T-helper 2 cell treated with Interferon-gamma antibody and Interleukin-4, amounts not matched to agents 5 μg/mL and 100 μg/mL, for 36 hours (primary cell): ENCODE measurements around the gene FCGR2B.
"Not testable (repeated sequence)": the region's sequence is repeated elsewhere in the genome, so short reads cannot be mapped to it uniquely, and the experiment has no call there.

Source experiments
- DNase-seq: peaks from one replicate; pipeline ENCODE4 v3.0.0; 2021; ENCODE audit warnings: low spot score
- H3K27ac Mint-ChIP-seq: one replicate; pipeline ENCODE4 v1.8.0; 2021; ENCODE audit warnings: mild to moderate bottlenecking, mixed read lengths
- H3K27me3 Mint-ChIP-seq: one replicate; pipeline ENCODE4 v1.8.0; 2021; ENCODE audit warnings: low read depth, mixed read lengths
- H3K36me3 Mint-ChIP-seq: one replicate; pipeline ENCODE4 v1.8.0; 2021; ENCODE audit warnings: low read depth, mixed read lengths
- H3K4me1 Mint-ChIP-seq: one replicate; pipeline ENCODE4 v1.8.0; 2021; ENCODE audit warnings: low read depth, mixed read lengths
- H3K4me3 Mint-ChIP-seq: one replicate; pipeline ENCODE4 v1.8.0; 2022; ENCODE audit warnings: mild to moderate bottlenecking, moderate library complexity, mixed read lengths
- H3K9me3 Mint-ChIP-seq: one replicate; pipeline ENCODE4 v1.8.0; 2021; ENCODE audit warnings: mixed read lengths

Gene FCGR2B

GRCh38 chr1:161706113-161706481 is 43.2 kb downstream of the FCGR2B start:
- H3K4me3 Mint-ChIP-seq, result no peak overlapping the region
- H3K9me3 Mint-ChIP-seq, result no peaks in the 10 kb centered on the region
- no peak for DNase-seq
- peaks cover 19% of the 10 kb centered on the region for H3K27me3 Mint-ChIP-seq
- no peaks in the 10 kb centered on the region for H3K36me3 Mint-ChIP-seq
- H3K27ac Mint-ChIP-seq, result no peak overlapping the region
- H3K4me1 Mint-ChIP-seq, result no peaks in the 10 kb centered on the region

DNA sequence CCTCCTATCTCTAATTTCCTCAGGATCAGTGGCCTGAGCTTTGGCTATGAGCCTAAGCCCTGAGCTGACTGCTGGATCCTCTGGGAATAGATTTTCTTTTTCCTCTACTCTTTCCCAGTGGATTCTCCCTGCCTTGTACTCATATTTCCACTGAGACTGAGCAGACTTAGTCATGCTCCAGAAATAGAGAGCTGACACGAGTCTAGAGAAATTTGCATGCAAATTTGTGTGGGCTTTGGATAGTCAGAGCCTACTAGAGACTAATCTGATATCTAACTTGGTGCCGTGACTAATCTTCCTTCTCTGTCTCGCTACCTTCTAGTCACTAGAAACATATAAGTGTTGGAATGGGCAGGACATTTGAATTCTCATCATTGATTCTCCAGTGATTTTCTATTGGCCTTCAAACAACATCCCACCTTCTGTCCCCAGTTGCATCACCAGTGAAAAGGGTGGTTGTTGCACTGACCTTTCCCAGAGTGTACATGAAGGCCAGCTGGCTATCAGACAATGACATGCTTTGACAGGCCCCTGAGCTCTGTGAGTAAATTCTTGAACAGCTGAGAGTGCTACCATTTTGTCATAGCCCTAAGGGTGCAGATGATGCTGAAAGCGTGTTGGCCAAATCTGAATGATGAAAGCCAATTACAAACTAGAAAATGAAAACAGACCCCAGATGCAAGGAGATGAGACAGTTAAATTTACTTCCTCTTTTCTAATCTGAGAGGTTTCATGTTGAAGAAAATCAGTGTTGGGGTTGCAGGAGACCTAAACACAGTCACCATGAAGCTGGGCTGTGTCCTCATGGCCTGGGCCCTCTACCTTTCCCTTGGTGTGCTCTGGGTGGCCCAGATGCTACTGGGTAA is 43.8 kb downstream of the FCGR2B start, which contains the start of gene FCRLA:
FCRLA (plus strand) TSS at position 748 of the 866 bp plus-strand sequence; CDS start at position 784, 36 bp downstream.
- no peak for DNase-seq
- Mint-ChIP-seq H3K9me3 (no peaks in the 10 kb centered on the region), H3K4me3 (no peak within 1 kb of the TSS), H3K27me3 (peaks cover 17% of the 10 kb centered on the region), H3K27ac (no peak within 1 kb of the TSS), H3K4me1 (no peaks in the 10 kb centered on the region), H3K36me3 (no peaks in the 10 kb centered on the region)

GRCh38 chr1:161707503-161707902 is 44.6 kb downstream of the FCGR2B start:
- no peak overlapping the region for H3K27ac Mint-ChIP-seq
- DNase-seq, result no peak
- H3K4me1 Mint-ChIP-seq, result no peaks in the 10 kb centered on the region

GRCh38 chr1:161709373-161709772 is 46.4 kb downstream of the FCGR2B start:
- Mint-ChIP-seq H3K36me3 (no peaks in the 10 kb centered on the region), H3K4me1 (no peaks in the 10 kb centered on the region), H3K27me3 (peaks cover 20% of the 10 kb centered on the region), H3K4me3 (no peak overlapping the region), H3K9me3 (no peaks in the 10 kb centered on the region), H3K27ac (no peak overlapping the region)
- DNase-seq, result no peak

More at GRCh38 chr1:161707503-161707902, 44.6 kb downstream of the FCGR2B start:
- Mint-ChIP-seq H3K36me3 (no peaks in the 10 kb centered on the region), H3K9me3 (no peaks in the 10 kb centered on the region), H3K27me3 (peaks cover 17% of the 10 kb centered on the region), H3K4me3 (no peak overlapping the region)

- H3K9me3 Mint-ChIP-seq, result no peaks in the 10 kb centered on the region
- H3K4me3 Mint-ChIP-seq, result no peak overlapping the region
- H3K27me3 Mint-ChIP-seq, result peaks cover 32% of the 10 kb centered on the region
- no peak for DNase-seq
- H3K27ac Mint-ChIP-seq, result no peak overlapping the region
- H3K4me1 Mint-ChIP-seq, result no peaks in the 10 kb centered on the region
- H3K36me3 Mint-ChIP-seq, result no peaks in the 10 kb centered on the region
Observed at GRCh38 chr1:161710560-161710959, 47.6 kb downstream of the FCGR2B start.

DNA sequence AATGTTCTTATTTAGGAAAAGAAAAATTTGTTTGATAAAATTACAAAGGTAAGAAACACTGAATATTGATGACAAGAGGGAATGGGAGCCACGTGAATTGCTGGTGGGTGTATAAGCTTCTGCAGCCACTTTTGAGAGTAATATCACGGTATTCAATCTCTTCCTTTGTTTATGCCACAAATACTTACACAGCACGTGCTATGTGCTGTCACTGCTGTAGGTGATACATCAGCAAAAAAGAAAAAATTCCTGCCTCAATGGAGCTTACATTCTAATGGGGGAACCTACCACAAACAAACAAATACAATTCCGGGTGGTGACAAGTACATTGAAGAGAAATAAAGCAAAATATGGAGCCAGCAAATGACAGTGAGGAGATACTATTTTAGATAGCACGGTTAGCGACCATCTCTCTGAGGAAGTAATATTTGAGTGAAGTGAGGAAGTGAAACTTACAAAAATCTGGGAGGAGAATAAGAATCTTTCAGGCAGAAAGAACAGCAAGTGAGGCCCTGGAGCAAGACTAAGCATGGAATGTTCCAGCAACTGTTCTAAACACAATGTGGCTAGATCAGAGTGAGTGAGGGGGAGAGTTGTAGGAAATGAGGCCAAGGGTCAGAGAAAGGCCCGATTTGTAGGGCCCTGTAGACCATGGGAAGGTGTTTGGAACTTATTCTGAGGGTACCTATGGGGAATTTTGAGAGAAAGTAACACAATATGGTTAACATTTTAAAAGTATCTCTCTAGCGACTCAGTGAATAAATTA is 55.8 kb downstream of the FCGR2B start:
- H3K27me3 Mint-ChIP-seq, result peaks cover 64% of the 10 kb centered on the region
- no peak for DNase-seq
- no peak overlapping the region for H3K27ac Mint-ChIP-seq
- peaks cover 13% of the 10 kb centered on the region for H3K4me1 Mint-ChIP-seq
- H3K9me3 Mint-ChIP-seq, result no peaks in the 10 kb centered on the region
- no peak overlapping the region for H3K4me3 Mint-ChIP-seq
- H3K36me3 Mint-ChIP-seq, result no peaks in the 10 kb centered on the region

- Mint-ChIP-seq H3K4me1 (peaks cover 13% of the 10 kb centered on the region), H3K9me3 (no peaks in the 10 kb centered on the region), H3K36me3 (no peaks in the 10 kb centered on the region), H3K27ac (no peak overlapping the region), H3K27me3 (peaks cover 66% of the 10 kb centered on the region), H3K4me3 (no peak overlapping the region)
- no peak for DNase-seq
Observed at GRCh38 chr1:161719325-161719611, 56.3 kb downstream of the FCGR2B start.

DNA sequence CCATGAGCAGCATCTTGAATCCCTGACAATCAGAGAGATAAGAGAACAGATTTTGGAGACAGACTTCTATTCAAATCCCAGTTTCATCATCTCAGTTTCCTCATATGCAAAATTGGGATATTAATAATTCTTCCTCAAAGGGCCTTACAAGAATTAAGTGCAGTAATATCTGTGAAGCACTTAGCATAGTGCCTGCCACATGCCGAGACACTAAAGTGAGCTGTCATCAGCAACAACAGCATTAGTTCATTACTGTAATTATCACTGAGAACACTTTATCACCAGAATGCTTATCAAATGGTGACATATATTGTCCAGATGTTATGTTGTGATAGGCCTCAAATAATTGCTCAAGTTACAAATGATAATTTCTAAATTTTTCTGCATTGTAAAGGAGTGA is 57.5 kb downstream of the FCGR2B start:
- no peak overlapping the region for H3K4me3 Mint-ChIP-seq
- peaks cover 16% of the 10 kb centered on the region for H3K4me1 Mint-ChIP-seq
- no peaks in the 10 kb centered on the region for H3K9me3 Mint-ChIP-seq
- no peak overlapping the region for H3K27ac Mint-ChIP-seq
- peaks cover 67% of the 10 kb centered on the region for H3K27me3 Mint-ChIP-seq
- H3K36me3 Mint-ChIP-seq, result no peaks in the 10 kb centered on the region
- DNase-seq, result no peak

DNA sequence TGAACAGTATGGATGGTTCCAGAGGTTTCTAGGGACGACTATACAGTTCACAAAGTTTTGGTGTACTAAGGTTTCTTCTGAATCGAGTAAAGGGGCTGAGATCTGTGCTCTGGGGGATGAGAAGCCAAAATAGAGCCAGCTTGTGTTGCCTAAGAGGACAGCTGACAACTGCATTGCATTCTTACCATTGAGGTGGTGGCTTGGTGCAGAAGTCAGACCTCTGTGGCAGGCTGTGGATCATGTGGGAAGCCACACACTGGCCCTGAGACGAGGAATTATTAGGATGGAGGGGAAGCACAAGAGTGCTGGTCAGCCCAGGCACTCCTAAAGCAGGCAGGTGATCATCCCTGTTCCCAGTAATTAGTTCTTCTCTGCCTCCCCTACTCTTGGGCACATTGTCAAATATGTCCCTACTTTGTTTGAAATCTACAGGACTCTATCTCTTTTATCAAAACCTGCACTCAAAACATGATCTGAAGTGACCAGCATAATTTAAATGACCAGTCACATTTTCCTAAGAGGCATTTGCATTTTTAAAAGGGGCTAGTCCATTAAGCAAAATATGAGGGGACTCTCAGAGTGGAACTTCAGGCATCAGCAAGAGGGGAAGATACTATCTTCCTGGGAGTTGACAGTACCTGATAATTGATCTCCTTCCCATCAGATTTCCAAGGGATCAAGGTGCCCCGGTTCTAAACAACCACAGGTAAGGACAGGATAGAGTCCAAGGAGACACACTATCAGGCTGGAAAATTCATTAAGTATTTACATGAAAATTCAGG is 58.2 kb downstream of the FCGR2B start, which contains the start of gene FCRLB:
FCRLB (plus strand) TSS at position 589 of the 782 bp plus-strand sequence. CDS start 1,129 bp downstream, outside the sequence.
- Mint-ChIP-seq H3K4me1 (peaks cover 23% of the 10 kb centered on the region), H3K27me3 (peaks cover 66% of the 10 kb centered on the region), H3K4me3 (no peak within 1 kb of the TSS), H3K36me3 (no peaks in the 10 kb centered on the region), H3K27ac (no peak within 1 kb of the TSS), H3K9me3 (no peaks in the 10 kb centered on the region)
- DNase-seq, result no peak

- H3K4me1 Mint-ChIP-seq, result peaks cover 24% of the 10 kb centered on the region
- no peak for DNase-seq
- no peak overlapping the region for H3K4me3 Mint-ChIP-seq
- peaks cover 65% of the 10 kb centered on the region for H3K27me3 Mint-ChIP-seq
- H3K36me3 Mint-ChIP-seq, result no peaks in the 10 kb centered on the region
- no peak overlapping the region for H3K27ac Mint-ChIP-seq
- H3K9me3 Mint-ChIP-seq, result no peaks in the 10 kb centered on the region
Observed at GRCh38 chr1:161721738-161722343, 58.9 kb downstream of the FCGR2B start.

- Mint-ChIP-seq H3K4me3 (no peak overlapping the region), H3K9me3 (no peaks in the 10 kb centered on the region), H3K27me3 (peaks cover 59% of the 10 kb centered on the region), H3K36me3 (no peaks in the 10 kb centered on the region), H3K27ac (no peak overlapping the region), H3K4me1 (peaks cover 24% of the 10 kb centered on the region)
- no peak for DNase-seq
Observed at GRCh38 chr1:161722406-161722805, 59.5 kb downstream of the FCGR2B start.

DNA sequence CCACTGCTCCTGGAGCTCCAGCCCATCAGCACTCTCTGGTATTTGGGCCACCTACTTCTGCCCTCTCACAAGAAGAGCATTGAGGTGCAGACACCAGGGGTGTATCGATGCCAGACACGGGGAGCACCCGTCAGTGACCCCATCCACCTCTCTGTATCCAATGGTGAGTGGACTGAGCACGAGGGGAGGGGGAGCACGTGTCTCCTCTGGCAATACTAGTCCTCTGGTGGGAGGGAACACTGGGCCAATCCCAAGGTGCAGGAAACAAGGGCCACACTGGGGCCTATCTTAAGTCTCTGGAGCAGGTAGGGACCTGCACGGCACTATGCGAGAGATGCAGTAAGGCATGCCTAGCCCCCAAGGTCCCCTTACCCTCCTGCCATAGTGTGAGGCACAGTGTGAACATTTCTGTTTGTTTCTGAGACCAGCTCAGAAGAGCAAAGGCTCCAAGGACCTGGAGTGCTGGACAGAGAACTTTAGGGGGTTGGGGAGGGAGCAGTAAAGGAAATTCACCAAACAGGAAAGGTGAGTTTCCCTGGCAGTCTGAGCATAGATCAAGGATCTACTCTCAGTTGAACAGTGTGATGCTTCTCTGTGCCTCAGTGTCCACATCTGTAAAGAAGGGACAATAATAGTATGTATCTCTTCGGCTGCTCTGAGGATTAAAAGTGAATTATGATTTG is 60.7 kb downstream of the FCGR2B start:
- H3K4me3 Mint-ChIP-seq, result no peak overlapping the region
- H3K27me3 Mint-ChIP-seq, result peaks cover 61% of the 10 kb centered on the region
- peaks cover 32% of the 10 kb centered on the region for H3K4me1 Mint-ChIP-seq
- DNase-seq, result no peak
- H3K9me3 Mint-ChIP-seq, result no peaks in the 10 kb centered on the region
- H3K27ac Mint-ChIP-seq, result no peak overlapping the region
- no peaks in the 10 kb centered on the region for H3K36me3 Mint-ChIP-seq

DNA sequence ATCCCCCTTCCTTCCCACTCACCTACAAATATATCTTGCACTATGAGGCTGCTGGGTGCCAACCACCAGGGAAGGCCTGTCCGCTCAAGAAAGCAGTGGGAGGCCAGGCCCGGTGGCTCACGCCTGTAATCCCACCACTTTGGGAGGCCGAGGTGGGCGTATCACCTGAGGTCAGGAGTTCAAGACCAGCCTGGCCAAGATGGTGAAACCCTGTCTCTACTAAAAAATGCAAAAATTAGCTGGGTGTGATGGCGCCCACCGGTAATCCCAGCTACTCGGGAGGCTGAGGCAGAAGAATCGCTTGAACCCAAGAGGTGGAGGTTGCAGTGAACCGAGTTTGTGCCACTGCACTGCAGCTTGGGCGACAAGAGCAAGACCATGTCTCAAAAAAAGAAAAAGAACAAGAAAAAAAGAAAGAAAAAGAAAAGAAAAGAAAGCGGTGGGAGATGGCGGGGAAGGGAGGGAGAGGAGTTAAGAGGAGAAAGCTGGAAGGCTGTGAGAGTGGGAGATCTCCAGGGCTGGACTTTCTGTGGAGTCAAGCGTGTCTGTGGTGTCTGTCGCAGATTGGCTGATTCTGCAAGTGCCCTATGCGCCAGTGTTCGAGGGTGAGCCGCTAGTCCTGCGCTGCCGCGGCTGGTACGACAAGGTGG is 62.4 kb downstream of the FCGR2B start:
- not testable (repeated sequence) for H3K9me3 Mint-ChIP-seq, H3K36me3 Mint-ChIP-seq, DNase-seq
- peak overlapping the region; percentile 81 for H3K27ac Mint-ChIP-seq
- H3K4me3 Mint-ChIP-seq, result peak overlapping the region; percentile 85
- H3K27me3 Mint-ChIP-seq, result peaks cover 63% of the 10 kb centered on the region
- H3K4me1 Mint-ChIP-seq, result peaks cover 42% of the 10 kb centered on the region
